HG02759 (cell line): ENCODE data around the gene EIF5B.
"Not testable (repeated sequence)": the region's sequence is repeated elsewhere in the genome, so short reads cannot be mapped to it uniquely, and the experiment has no call there.

Experiments
- ATAC-seq: cut with Tn5 transposase; IDR thresholded peaks from one replicate; pipeline ENCODE4 v1.9.1; 2021; ENCODE audit warnings: mild to moderate bottlenecking, moderate library complexity; ENCODE audit not compliant: unreplicated experiment

The EIF5B gene

GRCh38 chr2:99337113-99338028 is at the start of gene EIF5B:
Gene EIF5B (plus strand): TSS chr2:99337389. CDS start chr2:99337555, 166 bp downstream.
- ATAC-seq: peak; percentile 71

GRCh38 chr2:99297994-99298393 is 39.2 kb upstream of the EIF5B start:
- ATAC-seq: no peak

- ATAC-seq: no peak
Measured at GRCh38 chr2:99299580-99299979, 37.6 kb upstream of the EIF5B start.

GRCh38 chr2:99301097-99301496 is 36.1 kb upstream of the EIF5B start, which contains the start of gene LYG1:
Gene LYG1 (minus strand): TSS chr2:99301197. CDS start chr2:99295670, 5,527 bp downstream.
- ATAC-seq: not testable (repeated sequence)

GRCh38 chr2:99317161-99317872 is 19.9 kb upstream of the EIF5B start:
- no peak for ATAC-seq

GRCh38 chr2:99317873-99318200 is 19.4 kb upstream of the EIF5B start:
- ATAC-seq: not testable (repeated sequence)

- ATAC-seq: no peak
Measured at GRCh38 chr2:99325384-99325783, 11.8 kb upstream of the EIF5B start.

GRCh38 chr2:99335911-99336803 is 1.0 kb upstream of the EIF5B start, which contains the start of gene TXNDC9:
Gene TXNDC9 (minus strand): TSS chr2:99336333. CDS start chr2:99333210, 3,123 bp downstream.
- ATAC-seq: peak; percentile 79

- peak; percentile 5 for ATAC-seq
Measured at GRCh38 chr2:99336804-99337112, 431 bp upstream of the EIF5B start.

- no peak for ATAC-seq
Measured at GRCh38 chr2:99338029-99338585, 918 bp downstream of the EIF5B start.

GRCh38 chr2:99340669-99341236 is 3.6 kb downstream of the EIF5B start:
- ATAC-seq: no peak

GRCh38 chr2:99342536-99342935 is 5.3 kb downstream of the EIF5B start:
- ATAC-seq: no peak

GRCh38 chr2:99345446-99345845 is 8.3 kb downstream of the EIF5B start:
- not testable (repeated sequence) for ATAC-seq

GRCh38 chr2:99346218-99346617 is 9.0 kb downstream of the EIF5B start:
- no peak for ATAC-seq

GRCh38 chr2:99348173-99348572 is 11.0 kb downstream of the EIF5B start:
- ATAC-seq: no peak

- no peak for ATAC-seq
Measured at GRCh38 chr2:99350194-99350593, 13.0 kb downstream of the EIF5B start.

GRCh38 chr2:99354070-99354469 is 16.9 kb downstream of the EIF5B start:
- ATAC-seq: no peak

- ATAC-seq: not testable (repeated sequence)
Measured at GRCh38 chr2:99354825-99355224, 17.6 kb downstream of the EIF5B start.

GRCh38 chr2:99356853-99357252 is 19.7 kb downstream of the EIF5B start:
- no peak for ATAC-seq

GRCh38 chr2:99365661-99366060 is 28.5 kb downstream of the EIF5B start:
- no peak for ATAC-seq
